ENCODE results near the gene BRI3. TPM values are rescaled to one million over a fixed set of nuclear protein-coding genes. Genes with fewer than 3 reads are reported as not detected.

BRI3 gene, protein sequence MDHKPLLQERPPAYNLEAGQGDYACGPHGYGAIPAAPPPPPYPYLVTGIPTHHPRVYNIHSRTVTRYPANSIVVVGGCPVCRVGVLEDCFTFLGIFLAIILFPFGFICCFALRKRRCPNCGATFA
- 21.8 and 24.8 TPM in 2 replicates for total RNA-seq

DNA sequence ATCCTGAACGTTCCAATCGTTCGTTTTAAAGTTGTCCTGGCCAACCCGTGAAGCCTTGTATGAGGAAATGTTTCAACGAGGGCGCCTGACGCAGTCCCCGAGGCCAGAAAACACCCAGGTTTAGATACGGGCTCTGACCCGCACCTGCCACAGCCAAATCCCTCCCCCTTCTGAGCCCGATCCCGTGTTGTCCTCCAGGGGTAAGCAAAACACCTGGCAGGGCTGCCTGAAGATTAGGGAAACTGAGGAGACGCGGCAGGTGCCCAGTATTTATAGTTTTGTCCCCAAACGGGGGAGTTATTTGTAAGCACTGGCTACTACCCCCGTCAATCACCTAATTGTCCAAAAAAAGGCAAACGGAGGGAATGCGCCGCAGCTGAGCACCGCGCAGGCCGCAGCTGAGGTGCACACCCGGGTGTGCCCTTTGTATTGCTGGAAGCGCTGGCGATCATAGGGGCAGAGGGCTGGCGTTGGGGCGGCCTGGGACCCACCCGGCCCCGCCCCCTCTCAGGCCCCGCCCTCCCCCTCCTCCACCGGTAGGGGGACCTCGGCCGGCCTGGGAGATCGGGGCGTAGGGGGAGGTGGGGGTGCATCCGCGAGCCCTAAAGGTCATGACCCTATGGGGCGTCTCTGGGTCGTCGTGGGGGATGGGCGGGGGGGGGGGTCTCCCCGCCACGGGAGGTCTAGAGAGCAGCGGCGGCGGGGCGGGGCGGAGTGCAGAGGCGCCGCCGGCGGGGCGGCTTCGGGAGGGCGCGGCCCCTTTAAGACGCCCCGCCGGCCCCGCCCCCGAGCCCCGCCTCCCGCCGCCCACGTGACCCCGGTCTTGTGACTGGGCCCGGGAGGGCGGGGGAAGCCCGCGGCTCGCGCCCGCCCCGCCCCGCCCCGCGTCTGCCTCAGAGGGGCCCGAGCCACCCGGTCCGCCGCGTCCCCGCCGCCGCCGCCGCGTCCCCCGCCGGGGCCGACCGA, at the start of gene BRI3:
Gene BRI3, plus strand, starts transcription at position 896 of the 966 bp plus-strand sequence. CDS start 110 bp downstream, outside the sequence.

DNA sequence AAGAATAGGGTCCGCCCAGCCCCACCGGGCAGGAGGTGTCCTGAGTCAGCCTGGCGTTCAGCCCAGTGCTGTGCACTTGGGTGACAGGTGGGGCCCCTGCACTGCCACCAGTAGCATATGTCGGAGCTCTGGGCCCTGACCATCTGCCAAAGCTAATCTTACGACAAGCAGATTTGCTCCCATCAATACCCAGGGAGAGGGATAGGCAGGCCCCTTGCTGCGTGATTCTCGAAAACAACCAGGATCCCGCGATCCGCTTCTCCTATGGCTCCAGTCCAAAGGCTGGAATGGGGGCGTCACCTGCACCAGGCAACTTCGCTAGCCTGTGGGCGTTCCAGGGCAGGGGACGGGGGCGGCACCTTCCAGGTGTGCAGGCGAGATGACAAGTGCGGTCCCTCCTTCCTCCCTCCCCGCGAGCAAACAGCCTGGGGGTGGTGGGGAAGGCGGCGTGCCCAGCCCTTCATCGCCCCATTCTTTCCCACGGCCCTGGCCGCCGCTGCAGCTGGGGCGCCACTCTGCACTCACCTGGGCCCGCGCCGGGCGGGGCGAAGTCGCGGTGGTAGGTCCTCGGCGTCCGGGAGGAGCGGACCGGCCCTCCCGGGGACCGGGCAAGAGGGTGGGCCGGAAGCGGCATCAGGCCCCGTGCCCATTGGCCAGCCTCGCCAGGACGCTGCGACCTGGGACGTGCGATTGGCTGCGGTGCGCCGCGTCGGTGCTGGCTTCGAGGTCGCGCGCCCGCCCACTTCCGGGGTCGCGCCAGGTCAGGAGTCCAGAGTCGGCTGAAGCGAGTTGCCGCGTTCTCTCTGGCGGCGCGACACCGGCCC, 29.7 kb upstream of the BRI3 start, which contains the start of gene TECPR1:
Gene TECPR1, minus strand, starts transcription at position 632 of the 824 bp plus-strand sequence. CDS start 6,086 bp downstream, outside the sequence.

Other genes starting within 250 kb of the BRI3 start
- 12.6 and 15.8 TPM in 2 replicates for gene LMTK2, start 174.8 kb upstream of the BRI3 start, total RNA-seq
- gene BHLHA15, start 70.2 kb upstream of the BRI3 start, total RNA-seq: 0.78 and 1.3 TPM in 2 replicates
- gene TECPR1, start 29.5 kb upstream of the BRI3 start, total RNA-seq: 8.6 and 10.9 TPM in 2 replicates
- 29.0 and 29.4 TPM in 2 replicates for gene BAIAP2L1, start 119.4 kb downstream of the BRI3 start, total RNA-seq

Measured in airway epithelial cell (primary cell).